ENCODE measurements around the gene ALKBH3. TPM values are rescaled to one million over a fixed set of nuclear protein-coding genes. Genes with fewer than 3 reads are reported as not detected.

ALKBH3 gene
- total RNA-seq, 1 experiment from 2014 or later = 13.3 TPM

DNA sequence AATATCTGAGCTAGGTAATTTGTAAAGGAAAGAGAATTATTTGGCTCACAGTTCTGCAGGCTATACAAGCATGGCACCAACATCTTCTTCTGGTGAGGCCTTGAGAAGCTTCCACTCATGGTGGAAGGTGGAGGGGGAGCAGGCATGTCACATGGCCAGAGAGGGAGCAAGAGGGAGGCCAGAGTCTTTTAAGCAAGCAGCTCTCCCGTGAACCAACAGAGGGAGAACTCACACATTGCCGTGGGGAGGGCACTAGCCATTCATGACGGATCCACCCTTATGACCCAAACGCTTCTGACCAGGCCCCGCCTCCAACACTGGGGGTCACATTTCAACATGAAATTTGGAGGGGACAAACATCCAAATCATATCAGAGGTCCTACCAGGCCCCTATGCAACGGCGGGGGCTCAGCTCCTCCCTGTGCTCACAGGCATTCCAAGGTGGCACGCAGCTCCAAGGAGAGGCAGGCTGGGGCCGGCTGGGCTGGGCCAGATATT is 66.4 kb downstream of the ALKBH3 start:
- ChIA-PET CTCF (interaction anchor here (0.6 to 8.7 kb wide), 24 partner anchors 9 to 163 kb away, joined by 3 to 65 read pairs (median 4); partner anchors contain the start of genes ACCS and EXT2), POLR2A (no interaction called here)
- Mint-ChIP-seq H3K9me3 (peaks cover 9% of the 10 kb centered on the region), H3K4me1 (peaks cover 42% of the 10 kb centered on the region), H3K27ac (no peak overlapping the region), H3K27me3 (ENCODE audit: low read depth) (peaks cover 42% of the 10 kb centered on the region), H3K4me3 (no peak overlapping the region), H3K36me3 (0 out of 2 replicates have a peak, but pooled peaks cover 4% of the 10 kb centered on the region)
- ATAC-seq (peak; percentile 46), DNase-seq (ENCODE audit: low spot score) (peak; percentile 39)
- TF ChIP-seq, protein P1, sequence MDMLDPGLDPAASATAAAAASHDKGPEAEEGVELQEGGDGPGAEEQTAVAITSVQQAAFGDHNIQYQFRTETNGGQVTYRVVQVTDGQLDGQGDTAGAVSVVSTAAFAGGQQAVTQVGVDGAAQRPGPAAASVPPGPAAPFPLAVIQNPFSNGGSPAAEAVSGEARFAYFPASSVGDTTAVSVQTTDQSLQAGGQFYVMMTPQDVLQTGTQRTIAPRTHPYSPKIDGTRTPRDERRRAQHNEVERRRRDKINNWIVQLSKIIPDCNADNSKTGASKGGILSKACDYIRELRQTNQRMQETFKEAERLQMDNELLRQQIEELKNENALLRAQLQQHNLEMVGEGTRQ (CRISPR knock-in tag; IDR thresholded peaks at IDR 0.05) = peak; percentile 80
- TF ChIP-seq ZNF281 (CRISPR knock-in tag; IDR thresholded peaks at IDR 0.05) = no peak
- no peak for TF ChIP-seq IRF2 (CRISPR knock-in tag; IDR thresholded peaks at IDR 0.05; ENCODE audit: borderline replicate concordance, low read depth)
- TF ChIP-seq, protein P2, sequence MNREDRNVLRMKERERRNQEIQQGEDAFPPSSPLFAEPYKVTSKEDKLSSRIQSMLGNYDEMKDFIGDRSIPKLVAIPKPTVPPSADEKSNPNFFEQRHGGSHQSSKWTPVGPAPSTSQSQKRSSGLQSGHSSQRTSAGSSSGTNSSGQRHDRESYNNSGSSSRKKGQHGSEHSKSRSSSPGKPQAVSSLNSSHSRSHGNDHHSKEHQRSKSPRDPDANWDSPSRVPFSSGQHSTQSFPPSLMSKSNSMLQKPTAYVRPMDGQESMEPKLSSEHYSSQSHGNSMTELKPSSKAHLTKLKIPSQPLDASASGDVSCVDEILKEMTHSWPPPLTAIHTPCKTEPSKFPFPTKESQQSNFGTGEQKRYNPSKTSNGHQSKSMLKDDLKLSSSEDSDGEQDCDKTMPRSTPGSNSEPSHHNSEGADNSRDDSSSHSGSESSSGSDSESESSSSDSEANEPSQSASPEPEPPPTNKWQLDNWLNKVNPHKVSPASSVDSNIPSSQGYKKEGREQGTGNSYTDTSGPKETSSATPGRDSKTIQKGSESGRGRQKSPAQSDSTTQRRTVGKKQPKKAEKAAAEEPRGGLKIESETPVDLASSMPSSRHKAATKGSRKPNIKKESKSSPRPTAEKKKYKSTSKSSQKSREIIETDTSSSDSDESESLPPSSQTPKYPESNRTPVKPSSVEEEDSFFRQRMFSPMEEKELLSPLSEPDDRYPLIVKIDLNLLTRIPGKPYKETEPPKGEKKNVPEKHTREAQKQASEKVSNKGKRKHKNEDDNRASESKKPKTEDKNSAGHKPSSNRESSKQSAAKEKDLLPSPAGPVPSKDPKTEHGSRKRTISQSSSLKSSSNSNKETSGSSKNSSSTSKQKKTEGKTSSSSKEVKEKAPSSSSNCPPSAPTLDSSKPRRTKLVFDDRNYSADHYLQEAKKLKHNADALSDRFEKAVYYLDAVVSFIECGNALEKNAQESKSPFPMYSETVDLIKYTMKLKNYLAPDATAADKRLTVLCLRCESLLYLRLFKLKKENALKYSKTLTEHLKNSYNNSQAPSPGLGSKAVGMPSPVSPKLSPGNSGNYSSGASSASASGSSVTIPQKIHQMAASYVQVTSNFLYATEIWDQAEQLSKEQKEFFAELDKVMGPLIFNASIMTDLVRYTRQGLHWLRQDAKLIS (CRISPR knock-in tag; IDR thresholded peaks at IDR 0.05; ENCODE audit: borderline replicate concordance) = no peak
- TF ChIP-seq IRF1 (CRISPR knock-in tag; IDR thresholded peaks at IDR 0.05) = no peak
- no peak for TF ChIP-seq ZNF425 (CRISPR knock-in tag; conservative IDR thresholded peaks at IDR 0.05)
- TF ChIP-seq, protein P3, sequence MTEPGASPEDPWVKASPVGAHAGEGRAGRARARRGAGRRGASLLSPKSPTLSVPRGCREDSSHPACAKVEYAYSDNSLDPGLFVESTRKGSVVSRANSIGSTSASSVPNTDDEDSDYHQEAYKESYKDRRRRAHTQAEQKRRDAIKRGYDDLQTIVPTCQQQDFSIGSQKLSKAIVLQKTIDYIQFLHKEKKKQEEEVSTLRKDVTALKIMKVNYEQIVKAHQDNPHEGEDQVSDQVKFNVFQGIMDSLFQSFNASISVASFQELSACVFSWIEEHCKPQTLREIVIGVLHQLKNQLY (CRISPR knock-in tag; IDR thresholded peaks at IDR 0.05) = no peak
- TF ChIP-seq JAZF1 (CRISPR knock-in tag; IDR thresholded peaks at IDR 0.05) = no peak
- no peak for TF ChIP-seq ZNF396 (CRISPR knock-in tag; IDR thresholded peaks at IDR 0.05; ENCODE audit: borderline replicate concordance)
- TF ChIP-seq, protein P4, sequence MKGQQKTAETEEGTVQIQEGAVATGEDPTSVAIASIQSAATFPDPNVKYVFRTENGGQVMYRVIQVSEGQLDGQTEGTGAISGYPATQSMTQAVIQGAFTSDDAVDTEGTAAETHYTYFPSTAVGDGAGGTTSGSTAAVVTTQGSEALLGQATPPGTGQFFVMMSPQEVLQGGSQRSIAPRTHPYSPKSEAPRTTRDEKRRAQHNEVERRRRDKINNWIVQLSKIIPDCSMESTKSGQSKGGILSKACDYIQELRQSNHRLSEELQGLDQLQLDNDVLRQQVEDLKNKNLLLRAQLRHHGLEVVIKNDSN (CRISPR knock-in tag; IDR thresholded peaks at IDR 0.05) = peak; percentile 77
- no peak for TF ChIP-seq TEAD4 (CRISPR knock-in tag; IDR thresholded peaks at IDR 0.05)
- TF ChIP-seq RORB (CRISPR knock-in tag; IDR thresholded peaks at IDR 0.05) = no peak
- TF ChIP-seq RELA (CRISPR knock-in tag; IDR thresholded peaks at IDR 0.05; ENCODE audit: borderline replicate concordance) = no peak
- no peak for TF ChIP-seq ZBTB43 (CRISPR knock-in tag; IDR thresholded peaks at IDR 0.05)
- no peak for TF ChIP-seq SOX15 (CRISPR knock-in tag; IDR thresholded peaks at IDR 0.05)
- TF ChIP-seq CDX4 (CRISPR knock-in tag; IDR thresholded peaks at IDR 0.05; ENCODE audit: borderline replicate concordance) = no peak
- TF ChIP-seq ZNF423 (CRISPR knock-in tag; IDR thresholded peaks at IDR 0.05) = no peak

Measured in WTC11 (cell line).